ENCODE results near the gene DBN1. TPM values are rescaled to one million over a fixed set of nuclear protein-coding genes. Genes with fewer than 3 reads are reported as not detected.
A peak's percentile ranks its signal among the peaks of the same experiment; 100 is the strongest.

Gene DBN1
- total RNA-seq, 1 donor from 2014 or later = 34.6 TPM

DNA sequence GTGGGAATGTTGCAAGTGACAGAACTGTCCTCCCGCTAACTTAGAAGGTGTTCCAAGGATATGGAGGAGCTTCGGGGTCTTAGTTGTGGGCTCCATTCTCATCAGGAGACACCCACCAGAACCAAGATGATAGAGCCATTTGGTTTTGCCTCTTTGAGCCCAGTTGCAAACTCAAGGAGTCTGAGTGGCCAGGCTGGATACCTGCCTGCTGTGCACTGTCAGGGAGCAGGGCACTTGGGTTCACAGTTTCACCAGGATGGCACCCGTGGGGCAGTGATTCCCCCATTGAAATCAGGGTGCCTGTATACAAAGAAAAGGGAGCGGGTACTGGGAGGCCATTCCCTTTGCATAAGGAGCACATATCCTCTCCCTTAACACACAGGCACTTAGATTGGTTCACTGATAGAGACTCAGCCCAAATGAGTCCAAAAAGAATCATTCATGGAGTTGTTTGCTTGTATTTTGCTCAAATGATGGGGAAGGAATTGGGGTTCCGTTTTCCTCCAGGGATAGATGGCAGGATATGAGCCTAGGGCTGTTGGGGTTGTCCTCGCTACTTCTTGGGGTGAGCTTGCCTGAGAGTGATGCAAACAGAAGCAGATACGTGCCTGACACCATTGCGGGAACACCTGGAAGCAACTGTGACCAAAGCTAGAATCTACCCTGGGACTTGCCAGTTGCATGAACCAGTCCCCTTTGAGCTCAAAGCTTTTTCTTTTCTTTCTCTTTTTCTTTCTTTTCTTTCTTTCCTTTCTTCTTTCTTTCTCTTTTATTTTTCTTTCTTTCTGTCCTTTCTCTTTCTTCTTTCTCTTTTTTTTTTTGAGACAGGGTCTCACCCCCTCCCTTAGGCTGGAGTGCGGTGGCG, 28.1 kb downstream of the DBN1 start:
- no peak for ATAC-seq
- TF ChIP-seq, protein P1, sequence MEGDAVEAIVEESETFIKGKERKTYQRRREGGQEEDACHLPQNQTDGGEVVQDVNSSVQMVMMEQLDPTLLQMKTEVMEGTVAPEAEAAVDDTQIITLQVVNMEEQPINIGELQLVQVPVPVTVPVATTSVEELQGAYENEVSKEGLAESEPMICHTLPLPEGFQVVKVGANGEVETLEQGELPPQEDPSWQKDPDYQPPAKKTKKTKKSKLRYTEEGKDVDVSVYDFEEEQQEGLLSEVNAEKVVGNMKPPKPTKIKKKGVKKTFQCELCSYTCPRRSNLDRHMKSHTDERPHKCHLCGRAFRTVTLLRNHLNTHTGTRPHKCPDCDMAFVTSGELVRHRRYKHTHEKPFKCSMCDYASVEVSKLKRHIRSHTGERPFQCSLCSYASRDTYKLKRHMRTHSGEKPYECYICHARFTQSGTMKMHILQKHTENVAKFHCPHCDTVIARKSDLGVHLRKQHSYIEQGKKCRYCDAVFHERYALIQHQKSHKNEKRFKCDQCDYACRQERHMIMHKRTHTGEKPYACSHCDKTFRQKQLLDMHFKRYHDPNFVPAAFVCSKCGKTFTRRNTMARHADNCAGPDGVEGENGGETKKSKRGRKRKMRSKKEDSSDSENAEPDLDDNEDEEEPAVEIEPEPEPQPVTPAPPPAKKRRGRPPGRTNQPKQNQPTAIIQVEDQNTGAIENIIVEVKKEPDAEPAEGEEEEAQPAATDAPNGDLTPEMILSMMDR (IDR thresholded peaks at IDR 0.05) = no peak
- Histone ChIP-seq H3K36me3 (peaks cover 23% of the 10 kb centered on the region), H3K9me3 (no peaks in the 10 kb centered on the region), H3K4me1 (peaks cover 22% of the 10 kb centered on the region), H3K27me3 (peaks cover 9% of the 10 kb centered on the region), H3K27ac (no peak overlapping the region), H3K4me3 (no peak overlapping the region)
- DNase-seq = no peak
- intact Hi-C loops (cut with DNase I) = no loop called here

DNA sequence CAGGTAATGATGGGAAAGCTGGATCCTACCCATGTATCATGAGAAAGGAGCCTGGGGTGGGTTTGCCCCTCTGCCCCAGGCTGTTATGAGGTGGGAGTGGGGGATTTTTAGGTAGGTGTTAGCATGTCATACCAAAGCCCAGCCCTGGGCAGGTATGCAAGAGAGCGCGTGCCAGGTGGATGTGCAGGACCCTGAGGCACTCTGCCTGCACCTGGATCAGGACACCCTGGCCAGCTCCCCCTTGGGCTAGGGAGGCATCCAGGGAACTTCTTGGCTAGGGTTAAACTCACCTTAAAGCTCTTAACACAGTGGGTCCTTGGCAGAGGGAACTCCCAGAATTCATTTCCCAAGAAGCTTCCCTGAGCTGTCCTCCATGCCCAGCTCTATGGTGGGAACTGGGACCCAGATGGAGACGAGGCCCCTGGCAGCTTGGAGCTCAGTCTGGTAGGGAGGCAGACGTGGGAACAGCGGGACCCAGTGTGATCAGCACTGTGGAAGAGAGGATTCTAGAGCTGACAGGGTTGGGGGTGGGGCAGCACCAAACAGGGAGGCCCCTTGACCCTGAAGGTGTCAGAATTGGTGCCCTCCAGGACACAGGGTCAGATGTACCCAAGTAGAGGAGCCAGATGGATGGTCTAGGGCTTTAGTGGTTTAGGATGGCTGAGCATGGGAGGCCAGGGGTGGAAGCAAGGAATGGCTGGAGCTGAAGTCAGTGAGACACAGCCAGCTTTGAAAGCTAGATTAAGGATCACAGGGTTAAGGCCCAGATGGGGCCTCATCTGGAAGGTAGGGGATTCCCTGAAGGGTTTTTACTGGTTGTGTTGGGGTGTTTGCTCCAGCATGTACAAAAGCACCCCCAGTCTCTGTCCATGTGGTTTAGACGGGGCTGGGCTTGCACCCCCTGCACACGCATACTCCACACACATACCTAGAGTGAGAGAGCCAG, 29.1 kb downstream of the DBN1 start:
- peaks cover 22% of the 10 kb centered on the region for H3K4me1 ChIP-seq
- H3K36me3 ChIP-seq = peaks cover 25% of the 10 kb centered on the region
- TF ChIP-seq, protein P1 (IDR thresholded peaks at IDR 0.05) = no peak
- H3K4me3 ChIP-seq = no peak overlapping the region
- H3K27me3 ChIP-seq = peaks cover 9% of the 10 kb centered on the region
- DNase-seq = no peak
- H3K9me3 ChIP-seq = no peaks in the 10 kb centered on the region
- intact Hi-C loops (cut with DNase I) = no loop called here
- ATAC-seq = no peak
- no peak overlapping the region for H3K27ac ChIP-seq

DNA sequence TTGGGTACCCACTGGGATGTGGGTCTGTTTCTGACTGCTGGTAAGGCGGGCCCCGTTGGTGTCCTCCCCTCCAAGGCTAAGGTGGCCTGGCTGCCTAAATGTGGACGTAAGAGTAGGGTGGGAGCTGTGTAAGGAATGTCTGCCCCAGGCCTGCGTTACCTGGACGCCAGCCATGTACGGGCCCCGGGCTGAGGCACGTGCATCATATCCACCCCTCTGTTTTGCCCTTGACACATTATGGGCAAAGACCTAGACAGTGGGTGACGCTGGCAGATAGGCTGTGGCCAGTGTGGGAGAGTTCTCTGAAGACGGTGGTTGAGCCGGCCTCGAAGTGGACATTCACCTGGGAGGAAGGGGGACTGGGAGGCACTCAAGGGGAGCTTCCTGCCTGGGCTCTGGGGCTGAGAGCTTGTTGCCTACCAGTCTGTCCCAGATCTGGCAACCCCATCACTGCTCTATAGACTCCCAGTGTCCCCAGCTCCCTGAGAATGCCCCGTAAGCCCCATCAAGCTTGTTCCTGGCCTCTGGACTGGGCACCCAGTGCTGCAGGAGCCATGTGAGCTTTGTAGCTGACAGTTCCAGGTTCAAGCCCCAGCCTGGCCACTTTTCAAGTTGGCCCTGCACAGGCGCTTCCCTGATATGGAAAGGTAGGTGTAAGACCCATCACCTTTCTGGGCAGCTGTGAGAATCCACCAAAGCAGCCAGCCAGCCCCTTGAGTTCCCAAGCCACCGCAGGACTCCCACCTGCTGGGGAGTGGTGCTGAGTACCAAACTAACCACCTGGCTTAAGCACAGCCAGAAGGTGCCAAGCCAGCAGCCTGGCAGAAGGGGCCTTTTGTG, 30.1 kb downstream of the DBN1 start:
- H3K4me3 ChIP-seq = no peak overlapping the region
- peaks cover 28% of the 10 kb centered on the region for H3K36me3 ChIP-seq
- H3K9me3 ChIP-seq = no peaks in the 10 kb centered on the region
- intact Hi-C loops (cut with DNase I) = no loop called here
- H3K4me1 ChIP-seq = peaks cover 22% of the 10 kb centered on the region
- ATAC-seq (no peak), DNase-seq (peak; percentile 61)
- peaks cover 8% of the 10 kb centered on the region for H3K27me3 ChIP-seq
- H3K27ac ChIP-seq = no peak overlapping the region
- TF ChIP-seq, protein P1 (IDR thresholded peaks at IDR 0.05) = no peak

DNA sequence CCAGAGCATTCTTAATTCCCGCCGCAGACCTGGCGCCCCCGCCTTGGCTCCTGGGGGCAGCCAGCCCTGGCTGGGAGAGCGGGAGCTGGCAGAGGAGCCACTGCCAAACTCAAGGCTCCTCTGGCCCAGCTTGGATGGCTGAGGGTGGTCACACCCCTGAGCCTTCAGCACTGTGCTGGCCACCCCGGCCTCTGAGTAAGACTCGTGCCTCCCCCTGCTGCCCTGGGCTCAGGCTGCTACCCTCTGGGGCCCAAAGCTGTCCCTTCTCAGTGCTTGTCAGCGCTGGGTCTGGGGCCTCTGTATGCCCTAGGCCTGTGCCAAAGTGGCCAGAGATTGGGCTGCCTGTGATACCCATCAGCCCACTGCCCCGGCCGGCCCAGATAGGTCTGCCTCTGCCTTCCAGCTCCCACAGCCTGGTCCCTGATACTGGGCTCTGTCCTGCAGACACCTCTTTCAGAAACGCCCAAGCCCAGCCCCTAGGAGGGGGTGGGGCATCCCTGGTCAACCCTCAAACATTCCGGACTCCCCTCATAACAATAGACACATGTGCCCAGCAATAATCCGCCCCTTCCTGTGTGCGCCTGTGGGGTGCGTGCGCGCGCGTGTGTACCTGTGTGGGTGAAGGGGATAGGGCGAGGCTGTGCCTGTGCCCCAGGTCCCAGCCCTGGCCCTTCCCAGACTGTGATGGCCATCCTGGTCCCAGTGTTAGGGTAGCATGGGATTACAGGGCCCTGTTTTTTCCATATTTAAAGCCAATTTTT, 31.2 kb downstream of the DBN1 start:
- Histone ChIP-seq H3K36me3 (peaks cover 34% of the 10 kb centered on the region), H3K4me1 (peaks cover 13% of the 10 kb centered on the region), H3K27me3 (no peaks in the 10 kb centered on the region), H3K27ac (no peak overlapping the region), H3K4me3 (no peak overlapping the region), H3K9me3 (no peaks in the 10 kb centered on the region)
- ATAC-seq = no peak
- intact Hi-C loops (cut with DNase I) = no loop called here
- peak; percentile 57 for DNase-seq
- TF ChIP-seq, protein P1 (IDR thresholded peaks at IDR 0.05) = no peak

Measured in upper lobe of right lung (tissue), 1 donor.